HL-60 (cell line): ENCODE results near the gene GRB10.

Experiments used
- DNase-seq, 2 experiments: peaks; one replicate each; pipeline ENCODE4 v3.0.0-alpha.2; 2010 to 2020; ENCODE audit warnings: low read depth in 1 of 2, low spot score in 1 of 2
- H3K27ac ChIP-seq: fragments of 250-450 bp; sonication (Bioruptor Pico); replicated peaks from 2 replicates; pipeline ENCODE4 v1.5.1; 2020; ENCODE audit warnings: mild to moderate bottlenecking, moderate library complexity
- H3K27me3 ChIP-seq: fragments of 250-450 bp; sonication (Bioruptor Pico); 2 replicates; pipeline ENCODE4 v1.5.1; 2021; ENCODE audit warnings: mild to moderate bottlenecking, moderate library complexity; ENCODE audit not compliant: insufficient read depth, poor library complexity, severe bottlenecking
- H3K4me3 ChIP-seq: replicated peaks from 2 replicates; pipeline ENCODE4 v1.5.1; 2011; ENCODE audit warnings: mild to moderate bottlenecking, control low read depth, low read length; ENCODE audit not compliant: insufficient read depth
- CTCF ChIP-seq: IDR thresholded peaks from one replicate; pipeline ENCODE4 v1.5.1; 2011; ENCODE audit warnings: low read length, control low read depth, inconsistent platforms; ENCODE audit not compliant: insufficient read depth
- GABPA ChIP-seq: IDR thresholded peaks from 2 replicates; pipeline ENCODE4 v1.6.1; 2012; ENCODE audit warnings: low read depth
- POLR2AphosphoS5 ChIP-seq: IDR thresholded peaks from 2 replicates; pipeline ENCODE4 v1.6.1; 2012; ENCODE audit warnings: low read depth
- REST ChIP-seq: IDR thresholded peaks from 2 replicates; pipeline ENCODE4 v1.6.1; 2012; ENCODE audit warnings: low read depth; ENCODE audit not compliant: insufficient replicate concordance
- SPI1 ChIP-seq: IDR thresholded peaks from 2 replicates; pipeline ENCODE4 v1.6.1; 2012; ENCODE audit warnings: low read depth, mild to moderate bottlenecking, borderline replicate concordance

Gene GRB10

GRCh38 chr7:50805447-50806125, 22.9 kb upstream of the GRB10 start:
- no peak for DNase-seq
- H3K4me3 ChIP-seq = no peak overlapping the region
- no peak overlapping the region for H3K27ac ChIP-seq
- TF ChIP-seq CTCF (no peak), GABPA (no peak), REST (no peak), SPI1 (no peak), POLR2AphosphoS5 (no peak)
- H3K27me3 ChIP-seq = no peaks in the 10 kb centered on the region

- no peak for TF ChIP-seq REST
- no peak for TF ChIP-seq POLR2AphosphoS5
- TF ChIP-seq CTCF = no peak
- no peak for TF ChIP-seq GABPA
- TF ChIP-seq SPI1 = no peak
- no peak overlapping the region for H3K4me3 ChIP-seq
- no peak for DNase-seq
- H3K27ac ChIP-seq = no peak overlapping the region
- no peaks in the 10 kb centered on the region for H3K27me3 ChIP-seq
Measured at GRCh38 chr7:50803359-50804337, 21.0 kb upstream of the GRB10 start.

- Histone ChIP-seq H3K27ac (no peak overlapping the region), H3K4me3 (no peak overlapping the region), H3K27me3 (no peaks in the 10 kb centered on the region)
- TF ChIP-seq GABPA = no peak
- no peak for TF ChIP-seq POLR2AphosphoS5
- no peak for TF ChIP-seq REST
- no peak for TF ChIP-seq SPI1
- no peak for TF ChIP-seq CTCF
- DNase-seq = no peak
Measured at GRCh38 chr7:50801907-50802306, 19.2 kb upstream of the GRB10 start.
